ENCODE measurements around the gene RAPGEF5.

DNA sequence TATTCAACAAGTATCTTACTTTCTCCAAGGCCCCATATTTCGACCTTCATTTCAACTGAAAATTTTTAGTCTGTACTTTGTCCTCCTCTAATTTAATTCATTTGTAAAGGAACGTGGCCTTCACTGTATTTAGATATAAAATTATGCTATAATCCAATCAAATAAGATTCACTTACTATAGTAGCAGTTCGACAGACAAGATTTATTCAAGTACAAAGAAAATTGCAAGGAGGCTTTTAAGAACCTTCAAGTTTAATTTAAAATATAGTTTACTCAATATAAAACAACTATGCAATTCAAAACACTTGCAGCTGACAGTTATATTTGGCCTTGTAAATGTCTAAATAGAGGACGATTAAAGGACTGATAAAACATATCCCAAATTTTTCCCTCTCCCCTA, 85.6 kb downstream of the RAPGEF5 start:
- TF ChIP-seq CTCF (IDR thresholded peaks at IDR 0.05) (no peak), ZFX (IDR thresholded peaks at IDR 0.05; ENCODE audit: borderline replicate concordance) (no peak)

Measured in 22Rv1 (cell line).